K562 (cell line): Measurements from ENCODE around the gene SPRED2. TPM values are rescaled to one million over a fixed set of nuclear protein-coding genes. Genes with fewer than 3 reads are reported as not detected.
A peak's percentile ranks its signal among the peaks of the same experiment; 100 is the strongest.

Experiments used
- DACH1 ChIP-seq: fragments of 450-650 bp; IDR thresholded peaks from 2 replicates; pipeline ENCODE4 v1.6.1; 2018; ENCODE audit not compliant: partially characterized antibody
- DIDO1 ChIP-seq: fragments of 450-650 bp; IDR thresholded peaks from 2 replicates; pipeline ENCODE4 v1.6.1; 2016; ENCODE audit warnings: low read depth, missing biosample characterization, missing genetic modification characterization
- ELF1 ChIP-seq: fragments of 200-800 bp; sonication (Bioruptor generic); IDR thresholded peaks from 2 replicates; pipeline ENCODE4 v1.6.1; 2016; ENCODE audit warnings: missing genetic modification characterization, missing compliant biosample characterization
- ETV6 ChIP-seq, 3 experiments: fragments of 150-350 bp in 1 of 3; sonication (generic) in 1 of 3; formaldehyde crosslinking in 1 of 3; IDR thresholded peaks; 2 replicates each; pipeline versions ENCODE4 v1.6.1 to v1.8.0; 2014 to 2022; ENCODE audit warnings: borderline replicate concordance in 2 of 3, low read depth in 2 of 3, antibody characterized with exemption in 1 of 3, low read length in 1 of 3, mild to moderate bottlenecking in 1 of 3, missing genetic modification reagents in 1 of 3
- FOXA3 ChIP-seq, 2 experiments: fragments of 450-650 bp in 1 of 2; sonication (generic) in 1 of 2; formaldehyde crosslinking; IDR thresholded peaks in 1 of 2; conservative IDR thresholded peaks in 1 of 2; 2 replicates each; pipeline versions ENCODE4 v1.4.0 to v1.8.0; 2020 to 2022; ENCODE audit warnings: mild to moderate bottlenecking in 2 of 2, missing genetic modification reagents in 1 of 2
- FOXP4 ChIP-seq: sonication (generic); formaldehyde crosslinking; IDR thresholded peaks from 2 replicates; pipeline ENCODE4 v1.8.0; 2022; ENCODE audit warnings: mild to moderate bottlenecking, missing genetic modification reagents, borderline replicate concordance
- NR2F6 ChIP-seq: fragments of 450-650 bp; formaldehyde crosslinking; IDR thresholded peaks from 2 replicates; pipeline ENCODE4 v1.4.0; 2020; ENCODE audit warnings: mild to moderate bottlenecking
- NUFIP1 ChIP-seq: fragments of 450-650 bp; IDR thresholded peaks from 2 replicates; pipeline ENCODE4 v1.6.1; 2018; ENCODE audit not compliant: partially characterized antibody
- ZKSCAN1 ChIP-seq: fragments of 150-350 bp; IDR thresholded peaks from 2 replicates; pipeline ENCODE4 v1.6.1; 2016; ENCODE audit warnings: low read depth, low read length
- ZNF175 ChIP-seq: fragments of 200-800 bp; sonication (Bioruptor generic); IDR thresholded peaks from 2 replicates; pipeline ENCODE4 v1.6.1; 2016; ENCODE audit warnings: low read depth, mild to moderate bottlenecking, missing genetic modification characterization, missing compliant biosample characterization
- ZNF655 ChIP-seq: fragments of 250-450 bp; sonication (Bioruptor Pico); IDR thresholded peaks from 2 replicates; pipeline ENCODE4 v1.5.0; 2021
- polyA plus RNA-seq, 8 experiments: library from polyadenylated mRNA; depleted of rRNA in 4 of 8; stranded (reverse) in 5 of 8; unstranded in 3 of 8; fragments of >200 nt; fragmentation: Nextera tagmentation in 2 of 8; fragmentation: Illumina TruSeq in 1 of 8; extraction: Ambion mirVana in 2 of 8; extraction: Trizol in 1 of 8; gene quantifications; 2 replicates each; pipeline versions ENCODE4 v1.2.1 to v1.2.3, GENCODE V29; 2011 to 2014; ENCODE audit warnings: inconsistent platforms in 1 of 8, missing spikeins in 1 of 8
- total RNA-seq, 7 experiments: library from RNA; depleted of rRNA in 6 of 7; stranded (reverse); fragments of >200 nt in 6 of 7; fragmentation: Illumina TruSeq in 2 of 7; extraction: Trizol in 2 of 7; gene quantifications; 2 replicates each; pipeline versions ENCODE4 v1.2.1 to v1.2.3, GENCODE V29; 2011 to 2021; ENCODE audit warnings: low replicate concordance in 1 of 7
- TF ChIP-seq, protein P1 (sequence below): fragments of 250-450 bp; sonication (Bioruptor Pico); IDR thresholded peaks from 2 replicates; pipeline ENCODE4 v1.5.0; 2020; ENCODE audit warnings: mild to moderate bottlenecking, borderline replicate concordance
- TF ChIP-seq, protein P2 (sequence below): fragments of 450-650 bp; IDR thresholded peaks from 2 replicates; pipeline ENCODE4 v1.7.1; 2018; ENCODE audit warnings: mild to moderate bottlenecking, low read depth; ENCODE audit not compliant: partially characterized antibody
- TF ChIP-seq, protein P3 (sequence below): fragments of 250-450 bp; sonication (Bioruptor Pico); IDR thresholded peaks from 2 replicates; pipeline ENCODE4 v1.8.0; 2021; ENCODE audit warnings: mild to moderate bottlenecking, moderate library complexity
- TF ChIP-seq, protein P4 (sequence below): fragments of 450-650 bp; IDR thresholded peaks from 2 replicates; pipeline ENCODE4 v1.6.1; 2016; ENCODE audit warnings: missing biosample characterization, missing genetic modification characterization

Gene SPRED2
- total and polyA plus RNA-seq, 9 of the 15 experiments (the other 6 are each of a cell fraction or from before 2014, with no cell fraction given) = 4.6 to 50.8 (median 14.1) TPM

- TF ChIP-seq ZNF655 = no peak
- 0 out of 4 replicates have a peak, but pooled peaks of 1 of the 2 experiments have one; percentile 58 for TF ChIP-seq ETV6 (IDR thresholded peaks at IDR 0.05; ENCODE audit: borderline replicate concordance in 1 of 2, low read depth in 2 of 2, low read length in 1 of 2)
- no peak for TF ChIP-seq ETV6 (CRISPR knock-in tag; IDR thresholded peaks at IDR 0.05; ENCODE audit: borderline replicate concordance)
- TF ChIP-seq, protein P1, sequence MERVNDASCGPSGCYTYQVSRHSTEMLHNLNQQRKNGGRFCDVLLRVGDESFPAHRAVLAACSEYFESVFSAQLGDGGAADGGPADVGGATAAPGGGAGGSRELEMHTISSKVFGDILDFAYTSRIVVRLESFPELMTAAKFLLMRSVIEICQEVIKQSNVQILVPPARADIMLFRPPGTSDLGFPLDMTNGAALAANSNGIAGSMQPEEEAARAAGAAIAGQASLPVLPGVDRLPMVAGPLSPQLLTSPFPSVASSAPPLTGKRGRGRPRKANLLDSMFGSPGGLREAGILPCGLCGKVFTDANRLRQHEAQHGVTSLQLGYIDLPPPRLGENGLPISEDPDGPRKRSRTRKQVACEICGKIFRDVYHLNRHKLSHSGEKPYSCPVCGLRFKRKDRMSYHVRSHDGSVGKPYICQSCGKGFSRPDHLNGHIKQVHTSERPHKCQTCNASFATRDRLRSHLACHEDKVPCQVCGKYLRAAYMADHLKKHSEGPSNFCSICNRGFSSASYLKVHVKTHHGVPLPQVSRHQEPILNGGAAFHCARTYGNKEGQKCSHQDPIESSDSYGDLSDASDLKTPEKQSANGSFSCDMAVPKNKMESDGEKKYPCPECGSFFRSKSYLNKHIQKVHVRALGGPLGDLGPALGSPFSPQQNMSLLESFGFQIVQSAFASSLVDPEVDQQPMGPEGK (CRISPR knock-in tag) = no peak
- TF ChIP-seq ZNF175 (CRISPR knock-in tag) = no peak
- TF ChIP-seq, protein P2, sequence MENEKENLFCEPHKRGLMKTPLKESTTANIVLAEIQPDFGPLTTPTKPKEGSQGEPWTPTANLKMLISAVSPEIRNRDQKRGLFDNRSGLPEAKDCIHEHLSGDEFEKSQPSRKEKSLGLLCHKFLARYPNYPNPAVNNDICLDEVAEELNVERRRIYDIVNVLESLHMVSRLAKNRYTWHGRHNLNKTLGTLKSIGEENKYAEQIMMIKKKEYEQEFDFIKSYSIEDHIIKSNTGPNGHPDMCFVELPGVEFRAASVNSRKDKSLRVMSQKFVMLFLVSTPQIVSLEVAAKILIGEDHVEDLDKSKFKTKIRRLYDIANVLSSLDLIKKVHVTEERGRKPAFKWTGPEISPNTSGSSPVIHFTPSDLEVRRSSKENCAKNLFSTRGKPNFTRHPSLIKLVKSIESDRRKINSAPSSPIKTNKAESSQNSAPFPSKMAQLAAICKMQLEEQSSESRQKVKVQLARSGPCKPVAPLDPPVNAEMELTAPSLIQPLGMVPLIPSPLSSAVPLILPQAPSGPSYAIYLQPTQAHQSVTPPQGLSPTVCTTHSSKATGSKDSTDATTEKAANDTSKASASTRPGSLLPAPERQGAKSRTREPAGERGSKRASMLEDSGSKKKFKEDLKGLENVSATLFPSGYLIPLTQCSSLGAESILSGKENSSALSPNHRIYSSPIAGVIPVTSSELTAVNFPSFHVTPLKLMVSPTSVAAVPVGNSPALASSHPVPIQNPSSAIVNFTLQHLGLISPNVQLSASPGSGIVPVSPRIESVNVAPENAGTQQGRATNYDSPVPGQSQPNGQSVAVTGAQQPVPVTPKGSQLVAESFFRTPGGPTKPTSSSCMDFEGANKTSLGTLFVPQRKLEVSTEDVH = no peak
- no peak for TF ChIP-seq FOXP4 (CRISPR knock-in tag)
- peak; percentile 41 for TF ChIP-seq DACH1
- no peak for TF ChIP-seq ZKSCAN1
- TF ChIP-seq ELF1 (tag) = no peak
- TF ChIP-seq NR2F6 (CRISPR knock-in tag) = no peak
- TF ChIP-seq FOXA3 (CRISPR knock-in tag; conservative IDR thresholded peaks at IDR 0.05 in 1 of 2, IDR thresholded peaks at IDR 0.05 in 1 of 2) = no peak
- TF ChIP-seq DIDO1 (tag) = no peak
- no peak for TF ChIP-seq NUFIP1
- TF ChIP-seq, protein P3, sequence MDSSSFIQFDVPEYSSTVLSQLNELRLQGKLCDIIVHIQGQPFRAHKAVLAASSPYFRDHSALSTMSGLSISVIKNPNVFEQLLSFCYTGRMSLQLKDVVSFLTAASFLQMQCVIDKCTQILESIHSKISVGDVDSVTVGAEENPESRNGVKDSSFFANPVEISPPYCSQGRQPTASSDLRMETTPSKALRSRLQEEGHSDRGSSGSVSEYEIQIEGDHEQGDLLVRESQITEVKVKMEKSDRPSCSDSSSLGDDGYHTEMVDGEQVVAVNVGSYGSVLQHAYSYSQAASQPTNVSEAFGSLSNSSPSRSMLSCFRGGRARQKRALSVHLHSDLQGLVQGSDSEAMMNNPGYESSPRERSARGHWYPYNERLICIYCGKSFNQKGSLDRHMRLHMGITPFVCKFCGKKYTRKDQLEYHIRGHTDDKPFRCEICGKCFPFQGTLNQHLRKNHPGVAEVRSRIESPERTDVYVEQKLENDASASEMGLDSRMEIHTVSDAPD (CRISPR knock-in tag) = no peak
- TF ChIP-seq, protein P4, sequence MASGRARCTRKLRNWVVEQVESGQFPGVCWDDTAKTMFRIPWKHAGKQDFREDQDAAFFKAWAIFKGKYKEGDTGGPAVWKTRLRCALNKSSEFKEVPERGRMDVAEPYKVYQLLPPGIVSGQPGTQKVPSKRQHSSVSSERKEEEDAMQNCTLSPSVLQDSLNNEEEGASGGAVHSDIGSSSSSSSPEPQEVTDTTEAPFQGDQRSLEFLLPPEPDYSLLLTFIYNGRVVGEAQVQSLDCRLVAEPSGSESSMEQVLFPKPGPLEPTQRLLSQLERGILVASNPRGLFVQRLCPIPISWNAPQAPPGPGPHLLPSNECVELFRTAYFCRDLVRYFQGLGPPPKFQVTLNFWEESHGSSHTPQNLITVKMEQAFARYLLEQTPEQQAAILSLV (tag) = no peak
Measured at GRCh38 chr2:65351234-65351947, 81.0 kb downstream of the SPRED2 start (continued).
